SK-N-SH (cell line): ENCODE measurements around the gene SRXN1. TPM values are rescaled to one million over a fixed set of nuclear protein-coding genes. Genes with fewer than 3 reads are reported as not detected.

ENCODE experiments used
- CTCF ChIA-PET: fragments of 300-600, 350-600 bp; formaldehyde crosslinking; extraction: SDS; loops from one replicate; lab custom pipeline; 2021; lab: Yijun Ruan, JAX
- POLR2A ChIA-PET: fragments of 350-600 bp; sonication (Branson Sonifier 250); formaldehyde crosslinking; extraction: SDS; loops from one replicate; lab custom pipeline; 2020; ENCODE audit warnings: antibody characterized with exemption, inconsistent platforms; lab: Yijun Ruan, JAX
- DNase-seq: peaks from one replicate; pipeline ENCODE4 v3.0.0; 2012
- H2AFZ ChIP-seq: fragments of 200-600 bp; sonication (generic); 2 replicates; pipeline ENCODE4 v1.8.1; 2016; ENCODE audit warnings: antibody characterized with exemption, mild to moderate bottlenecking, low read depth
- H3F3A ChIP-seq: fragments of 200-600 bp; sonication (generic); replicated peaks from 2 replicates; pipeline ENCODE3; 2016; ENCODE audit warnings: antibody characterized with exemption, mild to moderate bottlenecking; ENCODE audit not compliant: insufficient read depth
- H3K27ac ChIP-seq, 2 experiments: fragments of 200-500 bp in 1 of 2; fragments of 200-600 bp in 1 of 2; sonication (Bioruptor generic) in 1 of 2; sonication (generic), shearing (Covaris generic) in 1 of 2; 2 replicates each; pipeline versions ENCODE4 v1.5.1 to v1.6.1; 2014 to 2016; ENCODE audit warnings: low read depth in 2 of 2, inconsistent platforms in 1 of 2, low read length in 1 of 2, mild to moderate bottlenecking in 1 of 2, mixed read lengths in 1 of 2
- H3K27me3 ChIP-seq: fragments of 200-600 bp; sonication (generic), shearing (Covaris generic); 2 replicates; pipeline ENCODE4 v1.6.1; 2016; ENCODE audit warnings: mixed run types; ENCODE audit not compliant: insufficient read depth
- H3K36me3 ChIP-seq, 2 experiments: fragments of 200-500 bp in 1 of 2; fragments of 200-600 bp in 1 of 2; sonication (Bioruptor generic) in 1 of 2; sonication (generic) in 1 of 2; replicated peaks in 1 of 2; 2 replicates each; pipeline versions ENCODE3 to v1.5.1; 2014 to 2016; ENCODE audit warnings: low read length in 1 of 2, mild to moderate bottlenecking in 1 of 2; ENCODE audit not compliant: insufficient read depth in 2 of 2, control insufficient read depth in 1 of 2
- H3K4me1 ChIP-seq, 2 experiments: fragments of 200-500 bp in 1 of 2; fragments of 200-600 bp in 1 of 2; sonication (Bioruptor generic) in 1 of 2; sonication (generic), shearing (Covaris generic) in 1 of 2; 2 replicates each; pipeline versions ENCODE4 v1.5.1 to v1.6.1; 2014 to 2016; ENCODE audit warnings: low read depth in 1 of 2, low read length in 1 of 2, mixed run types in 1 of 2; ENCODE audit not compliant: insufficient read depth in 2 of 2, control insufficient read depth in 1 of 2
- H3K4me2 ChIP-seq: fragments of 200-600 bp; sonication (generic), shearing (Covaris generic); 2 replicates; pipeline ENCODE4 v1.6.1; 2017; ENCODE audit warnings: mixed run types
- H3K4me3 ChIP-seq, 2 experiments: fragments of 200-500 bp in 1 of 2; fragments of 200-600 bp in 1 of 2; sonication (Bioruptor generic) in 1 of 2; sonication (generic), shearing (Covaris generic) in 1 of 2; 2 replicates each; pipeline versions ENCODE4 v1.5.1 to v1.8.1; 2014 to 2016; ENCODE audit warnings: low read depth in 2 of 2, inconsistent platforms in 1 of 2, low read length in 1 of 2, mild to moderate bottlenecking in 1 of 2, mixed read lengths in 1 of 2, moderate library complexity in 1 of 2
- H3K79me2 ChIP-seq: fragments of 200-600 bp; sonication (generic); 2 replicates; pipeline ENCODE4 v1.8.1; 2017; ENCODE audit warnings: mild to moderate bottlenecking; ENCODE audit not compliant: insufficient read depth
- H3K9ac ChIP-seq: fragments of 200-600 bp; sonication (generic); 2 replicates; pipeline ENCODE4 v1.6.1; 2017; ENCODE audit warnings: mixed run types
- H3K9me2 ChIP-seq: fragments of 200-600 bp; sonication (generic); 2 replicates; pipeline ENCODE4 v1.6.1; 2017; ENCODE audit warnings: mixed run types
- H3K9me3 ChIP-seq: fragments of 200-600 bp; sonication (generic); 2 replicates; pipeline ENCODE4 v1.6.1; 2017; ENCODE audit warnings: mixed run types, mild to moderate bottlenecking, moderate library complexity
- H4K20me1 ChIP-seq: fragments of 200-600 bp; sonication (generic); 2 replicates; pipeline ENCODE4 v1.6.1; 2017; ENCODE audit warnings: mild to moderate bottlenecking, mixed run types; ENCODE audit not compliant: insufficient read depth
- CHD2 ChIP-seq: fragments of 150-350 bp; IDR thresholded peaks from 2 replicates; pipeline ENCODE4 v1.6.1; 2018; ENCODE audit warnings: low read length; ENCODE audit not compliant: partially characterized antibody
- EP300 ChIP-seq, 2 experiments: IDR thresholded peaks; 2 replicates each; pipeline versions ENCODE4 v1.4.0 to v1.6.1; 2012; ENCODE audit warnings: borderline replicate concordance in 1 of 2, low read depth in 1 of 2, low read length in 1 of 2
- EZH2phosphoT487 ChIP-seq: fragments of 200-600 bp; sonication (generic); IDR thresholded peaks from 2 replicates; pipeline ENCODE4 v1.6.1; 2017; ENCODE audit warnings: low read depth, mixed run types, mild to moderate bottlenecking, antibody characterized with exemption, moderate library complexity, borderline replicate concordance
- FOXM1 ChIP-seq: IDR thresholded peaks from 2 replicates; pipeline ENCODE4 v1.4.0; 2012; ENCODE audit warnings: low read depth, mild to moderate bottlenecking
- GABPA ChIP-seq: IDR thresholded peaks from 2 replicates; pipeline ENCODE4 v1.4.0; 2012; ENCODE audit warnings: low read depth, mild to moderate bottlenecking
- GATA2 ChIP-seq: sonication (generic); formaldehyde crosslinking; IDR thresholded peaks from 2 replicates; pipeline ENCODE4 v1.5.0; 2020; ENCODE audit warnings: mild to moderate bottlenecking, missing genetic modification reagents
- MEF2A ChIP-seq: IDR thresholded peaks from 2 replicates; pipeline ENCODE4 v1.4.0; 2012; ENCODE audit warnings: low read depth, borderline replicate concordance
- POLR2AphosphoS5 ChIP-seq: IDR thresholded peaks from 2 replicates; pipeline ENCODE4 v1.6.1; 2012; ENCODE audit warnings: low read depth, low read length
- RAD21 ChIP-seq: IDR thresholded peaks from 2 replicates; pipeline ENCODE4 v1.6.1; 2012; ENCODE audit warnings: mild to moderate bottlenecking, low read length
- TCF12 ChIP-seq: IDR thresholded peaks from 2 replicates; pipeline ENCODE4 v1.4.0; 2012
- polyA plus RNA-seq, 3 experiments: library from polyadenylated mRNA; depleted of rRNA; stranded (reverse); fragments of >200 nt; gene quantifications; 2 replicates each; pipeline ENCODE4 v1.2.3, GENCODE V29; 2012
- TF ChIP-seq, protein P1 (sequence below): IDR thresholded peaks from 2 replicates; pipeline ENCODE4; 2012
- TF ChIP-seq, protein P2 (sequence below): fragments of 150-350 bp; IDR thresholded peaks from 2 replicates; pipeline ENCODE4 v1.6.1; 2016; ENCODE audit warnings: mild to moderate bottlenecking, low read depth, low read length
- TF ChIP-seq, protein P3 (sequence below): IDR thresholded peaks from 2 replicates; pipeline ENCODE4 v1.4.0; 2012; ENCODE audit warnings: low read depth, borderline replicate concordance
- TF ChIP-seq, protein P4 (sequence below): fragments of 200-600 bp; sonication (generic); IDR thresholded peaks from 2 replicates; pipeline ENCODE4 v1.6.1; 2017; ENCODE audit warnings: antibody characterized with exemption, mild to moderate bottlenecking, moderate library complexity

Gene SRXN1
- polyA plus RNA-seq, 1 of the 3 experiments (the other 2 are of a cell fraction): 26.2 TPM

DNA sequence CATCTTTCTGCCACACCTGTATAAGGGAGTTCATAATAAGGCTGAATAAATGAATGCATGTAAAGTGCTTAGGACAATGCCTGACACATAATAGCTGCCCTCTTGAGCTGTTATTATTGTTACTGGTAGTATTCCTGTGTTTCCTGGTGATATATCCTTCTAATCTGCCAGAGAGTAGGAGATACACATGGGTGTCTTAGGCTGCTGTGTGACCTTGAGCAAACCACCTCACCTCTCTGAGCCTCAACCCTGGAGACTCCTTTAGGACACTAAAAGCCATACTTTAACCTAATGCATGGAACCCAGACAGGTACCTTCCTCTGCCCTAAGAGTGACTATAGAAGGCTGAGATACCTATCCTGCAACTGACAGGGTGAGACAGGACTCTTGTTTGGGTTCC is 15.1 kb upstream of the SRXN1 start:
- no peak for DNase-seq
- Histone ChIP-seq H2AFZ (no peak overlapping the region), H3F3A (no peaks in the 10 kb centered on the region), H3K36me3 (no peaks in the 10 kb centered on the region), H3K27ac (no peak overlapping the region), H3K9me3 (no peaks in the 10 kb centered on the region), H3K4me1 (peaks cover 0 to 2% of the 10 kb centered on the region in 2 experiments; a peak in 1 of 4 replicates), H3K4me2 (no peak overlapping the region), H3K9me2 (no peaks in the 10 kb centered on the region), H3K79me2 (no peaks in the 10 kb centered on the region), H3K27me3 (peaks cover 3% of the 10 kb centered on the region; the same call in 1 of the 2 replicates), H3K9ac (no peak overlapping the region), H4K20me1 (no peaks in the 10 kb centered on the region), H3K4me3 (no peak overlapping the region)
- ChIA-PET POLR2A (interaction anchor here (1.9 kb wide), 1 partner anchor 32 kb away, joined by 4 read pairs; no protein-coding TSS in a partner anchor), CTCF (interaction anchor here (0.6 to 6.0 kb wide), 24 partner anchors 9 to 113 kb away, joined by 3 to 76 read pairs (median 10); partner anchors contain the start of genes SCRT2 and SRXN1)
- TF ChIP-seq TCF12: no peak
- TF ChIP-seq GATA2 (CRISPR knock-in tag): no peak
- TF ChIP-seq CHD2: no peak
- TF ChIP-seq, protein P1, sequence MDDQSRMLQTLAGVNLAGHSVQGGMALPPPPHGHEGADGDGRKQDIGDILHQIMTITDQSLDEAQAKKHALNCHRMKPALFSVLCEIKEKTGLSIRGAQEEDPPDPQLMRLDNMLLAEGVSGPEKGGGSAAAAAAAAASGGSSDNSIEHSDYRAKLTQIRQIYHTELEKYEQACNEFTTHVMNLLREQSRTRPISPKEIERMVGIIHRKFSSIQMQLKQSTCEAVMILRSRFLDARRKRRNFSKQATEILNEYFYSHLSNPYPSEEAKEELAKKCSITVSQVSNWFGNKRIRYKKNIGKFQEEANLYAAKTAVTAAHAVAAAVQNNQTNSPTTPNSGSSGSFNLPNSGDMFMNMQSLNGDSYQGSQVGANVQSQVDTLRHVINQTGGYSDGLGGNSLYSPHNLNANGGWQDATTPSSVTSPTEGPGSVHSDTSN: no peak
- no peak for TF ChIP-seq MEF2A
- no peak for TF ChIP-seq GABPA
- TF ChIP-seq, protein P2, sequence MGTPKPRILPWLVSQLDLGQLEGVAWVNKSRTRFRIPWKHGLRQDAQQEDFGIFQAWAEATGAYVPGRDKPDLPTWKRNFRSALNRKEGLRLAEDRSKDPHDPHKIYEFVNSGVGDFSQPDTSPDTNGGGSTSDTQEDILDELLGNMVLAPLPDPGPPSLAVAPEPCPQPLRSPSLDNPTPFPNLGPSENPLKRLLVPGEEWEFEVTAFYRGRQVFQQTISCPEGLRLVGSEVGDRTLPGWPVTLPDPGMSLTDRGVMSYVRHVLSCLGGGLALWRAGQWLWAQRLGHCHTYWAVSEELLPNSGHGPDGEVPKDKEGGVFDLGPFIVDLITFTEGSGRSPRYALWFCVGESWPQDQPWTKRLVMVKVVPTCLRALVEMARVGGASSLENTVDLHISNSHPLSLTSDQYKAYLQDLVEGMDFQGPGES: no peak
- TF ChIP-seq, protein P3, sequence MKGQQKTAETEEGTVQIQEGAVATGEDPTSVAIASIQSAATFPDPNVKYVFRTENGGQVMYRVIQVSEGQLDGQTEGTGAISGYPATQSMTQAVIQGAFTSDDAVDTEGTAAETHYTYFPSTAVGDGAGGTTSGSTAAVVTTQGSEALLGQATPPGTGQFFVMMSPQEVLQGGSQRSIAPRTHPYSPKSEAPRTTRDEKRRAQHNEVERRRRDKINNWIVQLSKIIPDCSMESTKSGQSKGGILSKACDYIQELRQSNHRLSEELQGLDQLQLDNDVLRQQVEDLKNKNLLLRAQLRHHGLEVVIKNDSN: no peak
- TF ChIP-seq, protein P4, sequence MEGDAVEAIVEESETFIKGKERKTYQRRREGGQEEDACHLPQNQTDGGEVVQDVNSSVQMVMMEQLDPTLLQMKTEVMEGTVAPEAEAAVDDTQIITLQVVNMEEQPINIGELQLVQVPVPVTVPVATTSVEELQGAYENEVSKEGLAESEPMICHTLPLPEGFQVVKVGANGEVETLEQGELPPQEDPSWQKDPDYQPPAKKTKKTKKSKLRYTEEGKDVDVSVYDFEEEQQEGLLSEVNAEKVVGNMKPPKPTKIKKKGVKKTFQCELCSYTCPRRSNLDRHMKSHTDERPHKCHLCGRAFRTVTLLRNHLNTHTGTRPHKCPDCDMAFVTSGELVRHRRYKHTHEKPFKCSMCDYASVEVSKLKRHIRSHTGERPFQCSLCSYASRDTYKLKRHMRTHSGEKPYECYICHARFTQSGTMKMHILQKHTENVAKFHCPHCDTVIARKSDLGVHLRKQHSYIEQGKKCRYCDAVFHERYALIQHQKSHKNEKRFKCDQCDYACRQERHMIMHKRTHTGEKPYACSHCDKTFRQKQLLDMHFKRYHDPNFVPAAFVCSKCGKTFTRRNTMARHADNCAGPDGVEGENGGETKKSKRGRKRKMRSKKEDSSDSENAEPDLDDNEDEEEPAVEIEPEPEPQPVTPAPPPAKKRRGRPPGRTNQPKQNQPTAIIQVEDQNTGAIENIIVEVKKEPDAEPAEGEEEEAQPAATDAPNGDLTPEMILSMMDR: no peak
- no peak for TF ChIP-seq FOXM1
- no peak for TF ChIP-seq EZH2phosphoT487
- no peak for TF ChIP-seq EP300 (IDR thresholded peaks at IDR 0.05; ENCODE audit: borderline replicate concordance in 1 of 2, low read depth in 1 of 2, low read length in 1 of 2)
- TF ChIP-seq RAD21: no peak
- TF ChIP-seq POLR2AphosphoS5: no peak
